ENCODE results near the gene STEAP1.
"Not testable (repeated sequence)": the region's sequence is repeated elsewhere in the genome, so short reads cannot be mapped to it uniquely, and the experiment has no call there.

STEAP1 gene

DNA sequence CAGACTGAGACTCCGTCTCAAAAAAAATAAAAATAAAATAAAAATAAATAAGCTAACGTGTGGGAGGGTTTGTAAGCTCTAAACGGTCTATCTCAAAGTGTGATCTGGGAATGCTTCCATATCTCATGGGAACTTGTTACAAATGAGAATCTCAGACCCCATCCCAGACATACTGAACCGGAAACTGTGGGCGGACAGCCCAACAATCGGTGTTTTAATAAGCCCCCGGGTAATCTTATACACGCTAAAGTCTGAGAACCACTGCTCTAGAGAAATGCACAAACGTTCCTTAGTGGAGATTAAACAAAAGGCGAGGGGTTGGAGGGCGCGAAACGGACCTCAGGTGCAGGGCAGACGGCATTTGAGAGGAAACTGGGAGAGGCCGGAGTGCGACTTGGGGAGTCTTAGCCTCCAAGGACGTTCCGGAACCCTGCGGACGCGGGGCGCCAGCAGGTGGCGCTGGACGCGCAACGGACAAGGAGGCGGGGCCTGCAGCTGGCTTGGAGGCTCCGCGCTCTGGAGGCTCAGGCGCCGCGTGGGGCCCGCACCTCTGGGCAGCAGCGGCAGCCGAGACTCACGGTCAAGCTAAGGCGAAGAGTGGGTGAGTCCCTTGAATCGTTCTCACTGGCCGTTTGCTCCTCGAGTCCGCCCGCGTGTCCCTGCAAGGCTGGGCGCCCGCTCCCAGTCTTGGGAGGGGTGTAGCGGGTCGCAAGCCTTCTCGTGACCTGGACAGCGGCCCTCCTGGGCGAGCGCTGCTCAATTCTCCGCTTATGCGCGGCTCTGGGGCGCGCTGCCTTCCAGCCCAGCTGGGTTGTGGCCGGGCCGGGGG lies at the start of gene STEAP1:
Gene STEAP1, plus strand, starts transcription at position 527 of the 829 bp plus-strand sequence. CDS start 5,320 bp downstream, outside the sequence.
- DNase-seq (ENCODE audit: low read depth in 2 of 2): peak; percentile 70 to 72

GRCh38 chr7:90114972-90115371 lies 39.3 kb upstream of the STEAP1 start:
- not testable (repeated sequence) for DNase-seq (ENCODE audit: low read depth in 2 of 2)

- not testable (repeated sequence) for DNase-seq (ENCODE audit: low read depth in 2 of 2)
Measured at GRCh38 chr7:90118551-90119177, 35.6 kb upstream of the STEAP1 start.

DNA sequence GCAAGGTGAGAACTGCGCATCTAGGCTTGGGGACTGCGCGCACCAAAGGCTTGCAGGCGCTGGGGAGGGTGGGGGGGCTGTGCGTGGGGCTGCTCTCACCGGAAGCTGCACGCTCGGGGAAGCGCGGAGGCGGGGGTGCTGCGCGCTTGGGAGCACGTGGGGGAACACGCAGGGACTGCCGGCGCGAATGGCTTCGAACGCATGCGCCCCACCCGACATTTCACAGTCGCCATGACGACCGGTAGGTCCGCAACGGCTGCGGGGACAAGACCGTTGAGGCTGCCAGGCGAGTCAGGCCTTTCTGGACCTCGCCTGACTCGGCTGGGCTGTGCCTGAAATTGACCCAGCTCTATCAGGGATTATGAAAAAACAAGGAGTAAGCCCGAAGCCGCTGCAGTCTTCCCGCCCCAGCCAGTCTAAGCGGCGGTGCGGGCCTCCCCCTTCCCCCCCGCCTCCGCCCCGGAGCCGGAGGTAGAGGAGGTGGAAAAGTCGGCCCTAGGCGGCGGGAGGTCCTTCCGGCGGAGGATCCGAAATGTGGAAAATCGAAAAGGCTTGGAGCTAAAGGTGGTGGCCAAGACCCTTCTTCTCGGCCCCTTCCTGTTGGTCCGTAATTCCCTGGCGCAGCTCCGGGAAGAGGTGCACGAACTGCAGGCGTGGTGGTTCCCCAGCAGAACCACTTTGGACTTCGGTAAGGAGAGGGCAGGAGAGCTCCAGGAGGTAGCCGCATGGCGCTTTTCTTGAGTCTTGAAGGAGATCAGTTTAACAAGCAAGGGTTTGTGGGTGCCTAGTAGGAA lies 34.9 kb upstream of the STEAP1 start:
- no peak for DNase-seq (ENCODE audit: low read depth in 2 of 2)

- not testable (repeated sequence) for DNase-seq (ENCODE audit: low read depth in 2 of 2)
Measured at GRCh38 chr7:90120205-90120604, 34.1 kb upstream of the STEAP1 start.

DNA sequence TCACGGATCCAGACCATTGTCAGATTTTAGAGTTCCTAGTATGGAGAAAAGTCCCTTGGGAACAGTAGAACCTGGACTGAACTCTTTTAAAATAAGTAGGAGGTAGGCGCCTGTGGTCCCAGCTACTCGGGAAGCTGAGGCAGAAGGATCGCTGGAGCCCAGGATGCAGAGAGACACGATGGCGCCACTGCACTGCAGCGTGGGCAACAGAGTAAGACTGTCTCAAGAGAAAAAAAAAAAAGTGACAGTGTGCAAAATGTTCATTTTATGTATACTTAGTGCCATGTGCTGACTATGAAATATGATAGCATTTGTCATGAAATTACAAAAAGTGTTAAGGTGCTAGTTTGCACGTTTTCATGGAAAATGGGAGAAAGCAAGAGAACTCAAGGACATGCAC lies 22.5 kb upstream of the STEAP1 start:
- not testable (repeated sequence) for DNase-seq (ENCODE audit: low read depth in 2 of 2)

- DNase-seq (ENCODE audit: low read depth in 2 of 2): not testable (repeated sequence)
Measured at GRCh38 chr7:90147079-90147960, 6.9 kb upstream of the STEAP1 start.

- not testable (repeated sequence) for DNase-seq (ENCODE audit: low read depth in 2 of 2)
Measured at GRCh38 chr7:90149428-90149827, 4.8 kb upstream of the STEAP1 start.

DNA sequence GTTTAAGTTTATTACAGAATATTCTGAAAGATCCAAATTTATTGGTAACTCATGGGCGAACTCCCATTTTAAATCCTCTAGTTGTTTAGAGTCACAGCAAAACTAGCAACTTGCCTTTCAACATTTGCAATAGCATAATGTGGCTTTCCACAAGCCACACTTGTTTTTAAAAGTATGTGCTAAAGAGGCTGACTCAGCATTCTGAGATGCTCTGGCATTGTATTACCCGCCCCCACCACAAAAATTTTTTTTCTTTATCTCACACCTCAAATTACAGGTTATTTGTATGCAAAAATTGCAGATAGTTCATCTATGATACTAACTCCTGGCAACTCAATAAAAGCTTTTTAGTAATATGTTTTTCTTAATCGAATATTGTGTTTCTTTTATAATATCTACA lies 2.4 kb upstream of the STEAP1 start:
- not testable (repeated sequence) for DNase-seq (ENCODE audit: low read depth in 2 of 2)

- not testable (repeated sequence) for DNase-seq (ENCODE audit: low read depth in 2 of 2)
Measured at GRCh38 chr7:90152642-90153253, 1.5 kb upstream of the STEAP1 start.

DNA sequence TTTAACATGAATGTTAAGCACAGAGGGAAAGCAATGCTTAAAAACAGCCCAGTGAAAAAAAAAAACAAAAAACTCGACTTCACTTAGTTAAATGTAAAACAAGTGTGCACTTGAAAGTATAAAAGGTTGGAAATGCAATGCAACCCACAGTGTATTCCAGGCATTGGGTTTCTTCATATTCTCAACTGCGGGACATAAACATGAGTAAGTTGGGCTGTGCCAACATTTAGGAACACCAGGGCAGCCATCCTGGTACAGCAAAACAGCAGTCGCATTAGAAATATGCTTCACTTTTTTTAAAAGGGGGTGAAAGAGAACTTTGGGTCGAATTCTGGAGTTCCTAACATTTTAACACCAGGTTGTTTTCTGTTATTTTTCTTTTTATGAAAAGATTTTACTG lies 937 bp downstream of the STEAP1 start:
- no peak for DNase-seq (ENCODE audit: low read depth in 2 of 2)

DNA sequence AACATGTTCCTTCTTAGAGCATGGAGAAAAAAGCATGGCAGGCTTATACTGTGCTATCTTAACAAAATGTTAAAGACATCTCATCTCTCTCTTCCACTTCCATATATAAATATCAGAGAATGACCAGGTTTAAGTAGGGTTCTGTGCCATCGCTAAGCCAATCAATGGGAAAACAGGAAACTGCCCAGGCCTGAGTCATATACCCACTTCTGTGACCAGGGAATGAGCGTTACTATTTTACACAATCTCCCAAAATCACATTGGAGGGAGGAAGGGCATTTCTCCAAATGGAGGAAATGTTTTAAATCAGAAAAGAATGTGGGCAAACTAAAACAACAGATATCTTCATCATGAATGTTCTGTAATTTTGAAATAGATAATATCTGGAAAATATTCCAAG lies 3.1 kb downstream of the STEAP1 start:
- DNase-seq (ENCODE audit: low read depth in 2 of 2): not testable (repeated sequence)

DNA sequence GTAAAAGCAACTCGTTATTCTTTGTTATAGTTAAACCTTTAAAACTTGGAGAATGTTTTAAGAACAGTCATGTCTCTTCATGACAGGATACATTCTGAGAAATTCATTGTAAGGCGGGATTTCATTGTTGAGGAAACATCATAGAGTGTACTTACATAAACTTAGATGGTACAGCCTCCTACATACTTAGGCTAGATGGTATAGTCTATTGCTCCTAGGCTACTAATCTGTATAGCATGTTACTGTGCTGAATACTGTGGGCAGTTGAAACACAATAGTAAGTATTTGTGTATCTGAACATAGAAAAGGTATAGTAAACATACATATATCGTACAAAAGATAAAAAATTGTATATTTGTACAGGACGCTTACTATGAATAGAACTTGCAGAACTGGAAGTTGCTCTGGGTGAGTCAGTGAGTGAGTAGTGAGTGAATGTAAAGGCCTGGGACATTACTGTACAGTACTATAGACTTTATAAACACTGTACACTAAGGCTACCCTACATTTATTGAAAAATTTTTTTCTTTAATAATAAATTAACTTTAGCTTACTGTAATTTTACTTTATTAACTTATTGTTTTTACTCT lies 3.6 kb downstream of the STEAP1 start:
- not testable (repeated sequence) for DNase-seq (ENCODE audit: low read depth in 2 of 2)

DNA sequence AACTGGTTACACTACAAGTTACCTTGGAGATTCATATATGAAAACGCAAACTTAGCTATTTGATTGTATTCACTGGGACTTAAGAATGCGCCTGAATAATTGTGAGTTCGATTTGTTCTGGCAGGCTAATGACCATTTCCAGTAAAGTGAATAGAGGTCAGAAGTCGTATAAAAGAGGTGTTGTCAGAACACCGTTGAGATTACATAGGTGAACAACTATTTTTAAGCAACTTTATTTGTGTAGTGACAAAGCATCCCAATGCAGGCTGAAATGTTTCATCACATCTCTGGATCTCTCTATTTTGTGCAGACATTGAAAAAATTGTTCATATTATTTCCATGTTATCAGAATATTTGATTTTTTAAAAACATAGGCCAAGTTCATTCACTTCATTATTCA lies 9.3 kb downstream of the STEAP1 start:
- DNase-seq (ENCODE audit: low read depth in 2 of 2): no peak

DNA sequence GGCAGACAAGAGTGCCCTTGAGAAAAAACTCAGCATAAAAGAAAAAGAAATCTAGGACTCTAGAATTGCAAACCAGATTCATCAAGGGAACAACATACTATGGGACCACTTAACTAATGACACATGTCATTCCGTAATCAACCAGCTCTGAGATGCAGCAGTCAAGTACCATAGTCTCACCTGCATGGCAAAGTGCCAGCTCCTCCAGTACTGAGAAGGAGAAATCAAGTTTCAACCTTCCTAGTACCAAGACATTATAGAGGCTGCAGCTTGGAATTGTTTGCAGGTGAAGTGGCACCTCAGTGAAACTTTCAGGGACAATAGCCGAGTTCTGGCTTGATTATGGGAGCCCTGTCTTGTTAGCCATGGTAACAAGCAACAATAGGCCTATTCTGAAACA lies 11.5 kb downstream of the STEAP1 start:
- DNase-seq (ENCODE audit: low read depth in 2 of 2): no peak

GRCh38 chr7:90166153-90166552 lies 11.9 kb downstream of the STEAP1 start:
- DNase-seq (ENCODE audit: low read depth in 2 of 2): no peak

DNA sequence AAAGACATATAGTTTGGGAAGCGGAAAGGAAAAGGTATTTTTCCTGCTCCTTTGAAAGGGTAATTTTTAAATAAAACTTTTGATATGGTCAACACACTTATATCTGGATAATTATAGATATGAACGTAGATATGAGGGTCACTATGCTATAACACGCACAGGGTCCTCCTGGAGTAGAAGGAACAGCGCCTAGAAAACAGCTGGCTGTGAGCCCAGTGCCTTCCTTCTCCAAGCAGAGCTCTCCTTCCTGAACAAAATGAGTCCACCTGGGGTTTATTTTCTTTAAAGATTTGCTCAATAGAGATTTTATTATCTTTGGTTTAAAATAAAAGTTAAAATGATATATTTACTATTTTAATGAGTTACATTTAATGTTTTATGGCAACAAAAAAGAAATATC lies 13.1 kb downstream of the STEAP1 start:
- DNase-seq (ENCODE audit: low read depth in 2 of 2): no peak

- DNase-seq (ENCODE audit: low read depth in 2 of 2): no peak
Measured at GRCh38 chr7:90169891-90170290, 15.6 kb downstream of the STEAP1 start.

DNA sequence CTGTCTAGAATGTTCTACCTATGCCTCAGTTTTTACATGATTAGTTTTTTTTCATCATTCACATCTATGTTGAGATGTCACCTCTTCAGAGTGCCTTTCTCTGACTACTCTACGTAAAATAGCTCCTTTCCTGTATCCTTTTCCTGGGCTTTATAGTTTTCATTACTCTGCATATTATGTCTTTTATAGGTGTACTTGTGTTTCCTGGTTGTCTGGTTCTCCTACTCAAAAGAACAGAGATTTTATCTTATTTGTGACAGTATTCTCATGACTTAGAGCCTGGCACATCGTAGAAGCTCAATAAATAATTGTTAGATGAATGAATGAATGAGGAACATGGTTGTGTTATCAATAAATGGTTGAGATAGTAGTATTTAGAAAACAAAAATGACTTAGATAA lies 17.9 kb downstream of the STEAP1 start:
- DNase-seq (ENCODE audit: low read depth in 2 of 2): no peak

- DNase-seq (ENCODE audit: low read depth in 2 of 2): no peak
Measured at GRCh38 chr7:90172624-90173023, 18.4 kb downstream of the STEAP1 start.

Measured in stimulated activated CD8-positive, alpha-beta memory T cell treated with anti-CD3 and anti-CD28 coated beads, Interleukin-2, amount 100 ng/mL, for 1 hour (primary cell).